H9 (cell line): ENCODE results near the gene CYTL1. TPM values are rescaled to one million over a fixed set of nuclear protein-coding genes. Genes with fewer than 3 reads are reported as not detected.

ENCODE experiments used
- DNase-seq: peaks from one replicate; pipeline ENCODE4 v3.0.0-alpha.2; 2017
- H2AFZ ChIP-seq: one replicate; pipeline ENCODE4 v1.6.1; 2013; ENCODE audit warnings: mild to moderate bottlenecking, low read length, control low read depth, moderate library complexity
- H2AK5ac ChIP-seq: 2 replicates; pipeline ENCODE4 v1.6.1; 2013; ENCODE audit warnings: low read length, control low read depth, mixed read lengths; ENCODE audit not compliant: insufficient read length
- H2BK120ac ChIP-seq: one replicate; pipeline ENCODE4 v1.6.1; 2013; ENCODE audit warnings: low read depth, mild to moderate bottlenecking, low read length, control low read depth, inconsistent platforms; ENCODE audit not compliant: poor library complexity, severe bottlenecking
- H2BK12ac ChIP-seq: 2 replicates; pipeline ENCODE4 v1.6.1; 2013; ENCODE audit warnings: low read length, control low read depth, mixed read lengths, low read depth; ENCODE audit not compliant: insufficient read length
- H2BK15ac ChIP-seq: 2 replicates; pipeline ENCODE4 v1.6.1; 2013; ENCODE audit warnings: low read depth, low read length, control low read depth
- H2BK20ac ChIP-seq: one replicate; pipeline ENCODE4 v1.6.1; 2013; ENCODE audit warnings: low read depth, mild to moderate bottlenecking, low read length, control low read depth, inconsistent platforms; ENCODE audit not compliant: poor library complexity, severe bottlenecking
- H2BK5ac ChIP-seq: 2 replicates; pipeline ENCODE4 v1.6.1; 2013; ENCODE audit warnings: low read length, control low read depth, mixed read lengths; ENCODE audit not compliant: insufficient read length
- H3K14ac ChIP-seq: 2 replicates; pipeline ENCODE4 v1.6.1; 2013; ENCODE audit warnings: low read length, control low read depth; ENCODE audit not compliant: insufficient read depth
- H3K18ac ChIP-seq: 2 replicates; pipeline ENCODE4 v1.6.1; 2013; ENCODE audit warnings: low read depth, mild to moderate bottlenecking, mixed read lengths, low read length, control low read depth; ENCODE audit not compliant: insufficient read length
- H3K23ac ChIP-seq: 2 replicates; pipeline ENCODE4 v1.6.1; 2013; ENCODE audit warnings: low read length, control low read depth, mixed read lengths, low read depth; ENCODE audit not compliant: insufficient read length
- H3K23me2 ChIP-seq: 2 replicates; pipeline ENCODE4 v1.6.1; 2013; ENCODE audit warnings: low read depth, mild to moderate bottlenecking, mixed read lengths, low read length, control low read depth; ENCODE audit not compliant: insufficient read length, poor library complexity, severe bottlenecking
- H3K27ac ChIP-seq: 2 replicates; pipeline ENCODE4 v1.5.1; 2013; ENCODE audit warnings: low read length, control low read depth, mixed read lengths, low read depth; ENCODE audit not compliant: insufficient read length
- H3K27me3 ChIP-seq: 2 replicates; pipeline ENCODE4 v1.6.1; 2013; ENCODE audit warnings: low read length, control low read depth, inconsistent platforms; ENCODE audit not compliant: insufficient read depth
- H3K4ac ChIP-seq: 2 replicates; pipeline ENCODE4 v1.6.1; 2013; ENCODE audit warnings: low read depth, mild to moderate bottlenecking, control low read depth, inconsistent platforms, low read length, moderate library complexity
- H3K4me1 ChIP-seq: 2 replicates; pipeline ENCODE4 v1.6.1; 2013; ENCODE audit warnings: low read length, control low read depth, inconsistent platforms; ENCODE audit not compliant: insufficient read depth
- H3K4me2 ChIP-seq: 2 replicates; pipeline ENCODE4 v1.6.1; 2013; ENCODE audit warnings: low read length, control low read depth, mixed read lengths; ENCODE audit not compliant: insufficient read length, insufficient read depth
- H3K56ac ChIP-seq: 2 replicates; pipeline ENCODE4 v1.6.1; 2013; ENCODE audit warnings: low read depth, mild to moderate bottlenecking, mixed read lengths, low read length, control low read depth; ENCODE audit not compliant: insufficient read length
- H3K79me1 ChIP-seq: 2 replicates; pipeline ENCODE4 v1.6.1; 2013; ENCODE audit warnings: low read depth, mild to moderate bottlenecking, moderate library complexity, low read length, control low read depth, inconsistent platforms; ENCODE audit not compliant: insufficient read depth, poor library complexity, severe bottlenecking
- H3K79me2 ChIP-seq: 2 replicates; pipeline ENCODE4 v1.6.1; 2013; ENCODE audit warnings: low read length, control low read depth, inconsistent platforms; ENCODE audit not compliant: insufficient read depth
- H3K9ac ChIP-seq: 2 replicates; pipeline ENCODE4 v1.6.1; 2013; ENCODE audit warnings: low read length, control low read depth, mixed read lengths; ENCODE audit not compliant: insufficient read length; ENCODE audit errors: extremely low read depth
- H3K9me3 ChIP-seq: one replicate; pipeline ENCODE4 v1.6.1; 2013; ENCODE audit warnings: low read depth, low read length, inconsistent platforms; ENCODE audit not compliant: control insufficient read depth
- H3T11ph ChIP-seq: one replicate; pipeline ENCODE4 v1.6.1; 2013; ENCODE audit warnings: mild to moderate bottlenecking, low read length, control low read depth, inconsistent platforms
- H4K20me1 ChIP-seq: one replicate; pipeline ENCODE4 v1.6.1; 2013; ENCODE audit not compliant: control insufficient read depth, insufficient read length, insufficient read depth
- H4K5ac ChIP-seq: 2 replicates; pipeline ENCODE4 v1.6.1; 2013; ENCODE audit warnings: low read depth, mild to moderate bottlenecking, mixed read lengths, low read length, control low read depth; ENCODE audit not compliant: insufficient read length
- H4K8ac ChIP-seq: replicated peaks from 2 replicates; pipeline ENCODE4 v1.6.1; 2013; ENCODE audit warnings: low read length, control low read depth, mixed read lengths, low read depth; ENCODE audit not compliant: insufficient read length
- H4K91ac ChIP-seq: 2 replicates; pipeline ENCODE4 v1.6.1; 2013; ENCODE audit warnings: low read depth, mild to moderate bottlenecking, moderate library complexity, mixed read lengths, low read length, control low read depth; ENCODE audit not compliant: insufficient read length
- H3K27ac Mint-ChIP-seq, 3 experiments: 2 replicates in 2 of 3; 3 replicates in 1 of 3; pipeline ENCODE4 v1.8.0; 2020 to 2021; ENCODE audit warnings: mixed read lengths in 3 of 3, mild to moderate bottlenecking in 1 of 3, moderate library complexity in 1 of 3
- H3K27me3 Mint-ChIP-seq: 2 replicates; pipeline ENCODE4 v1.8.0; 2021; ENCODE audit warnings: low read depth, mild to moderate bottlenecking, moderate library complexity, mixed read lengths
- H3K36me3 Mint-ChIP-seq, 3 experiments: 2 replicates in 2 of 3; 3 replicates in 1 of 3; pipeline ENCODE4 v1.8.0; 2020 to 2021; ENCODE audit warnings: low read depth in 3 of 3, mixed read lengths in 3 of 3; ENCODE audit not compliant: insufficient read depth in 1 of 3
- H3K4me1 Mint-ChIP-seq, 2 experiments: 2 replicates each; pipeline ENCODE4 v1.8.0; 2020; ENCODE audit warnings: mixed read lengths in 2 of 2
- H3K4me3 Mint-ChIP-seq, 2 experiments: 2 replicates in 1 of 2; 3 replicates in 1 of 2; pipeline ENCODE4 v1.8.0; 2020 to 2021; ENCODE audit warnings: mild to moderate bottlenecking in 2 of 2, mixed read lengths in 2 of 2, moderate library complexity in 1 of 2
- H3K9me3 Mint-ChIP-seq, 2 experiments: 2 replicates in 1 of 2; 3 replicates in 1 of 2; pipeline ENCODE4 v1.8.0; 2020; ENCODE audit warnings: mild to moderate bottlenecking in 2 of 2, mixed read lengths in 2 of 2, moderate library complexity in 1 of 2
- CTCF ChIP-seq: fragments of 200-600 bp; sonication (generic); conservative IDR thresholded peaks from 3 replicates; pipeline ENCODE4 v1.8.0; 2021; ENCODE audit warnings: antibody characterized with exemption, mild to moderate bottlenecking
- WGBS: extraction: QIAGEN DNeasy Blood & Tissue Kit; methylation state at CpG from one replicate; pipeline ENCODE4 v1.1.7; 2013; ENCODE audit warnings: missing lambda C conversion rate, low lambda C conversion rate, mixed read lengths; ENCODE audit not compliant: insufficient read length; ENCODE audit errors: extremely low coverage; 5-methylcytosine and 5-hydroxymethylcytosine counted together
- total RNA-seq: library from RNA; stranded (reverse); gene quantifications from 2 replicates; pipeline ENCODE4 v1.2.1, GENCODE V29; 2021

CYTL1 gene
- total RNA-seq, 1 experiment from 2014 or later: 1.7 TPM

GRCh38 chr4:5033281-5033841 lies 14.1 kb upstream of the CYTL1 start:
- no peaks in the 10 kb centered on the region for H3K9me3 ChIP-seq
- DNase-seq: no peak
- WGBS: no CpG with 5 or more reads among the region's 10 CpGs
- H3K36me3 Mint-ChIP-seq: no peaks in the 10 kb centered on the region
- H3K27me3 ChIP-seq: no peaks in the 10 kb centered on the region
- H4K5ac ChIP-seq: no peak overlapping the region
- no peaks in the 10 kb centered on the region for H3K79me2 ChIP-seq
- no peak overlapping the region for H3K4ac ChIP-seq
- no peak overlapping the region for H3K27ac ChIP-seq
- H3K4me1 Mint-ChIP-seq: peaks cover 5 to 9% of the 10 kb centered on the region in 2 experiments; a peak in 3 of 4 replicates
- no peaks in the 10 kb centered on the region for H3K4me1 ChIP-seq
- no peak for TF ChIP-seq CTCF
- no peak overlapping the region for H3K14ac ChIP-seq
- H4K91ac ChIP-seq: no peak overlapping the region
- peaks cover 20% of the 10 kb centered on the region for H3K27me3 Mint-ChIP-seq
- H2BK12ac ChIP-seq: no peak overlapping the region
- H3K56ac ChIP-seq: no peak overlapping the region
- no peak overlapping the region for H2BK5ac ChIP-seq
- H2BK120ac ChIP-seq: no peak overlapping the region
- H2BK15ac ChIP-seq: no peak overlapping the region
- H3K4me2 ChIP-seq: no peak overlapping the region
- no peak overlapping the region for H3K18ac ChIP-seq
- no peak overlapping the region for H3T11ph ChIP-seq
- H3K79me1 ChIP-seq: no peaks in the 10 kb centered on the region
- no peak overlapping the region for H3K4me3 Mint-ChIP-seq
- H3K27ac Mint-ChIP-seq: no peak overlapping the region
- no peaks in the 10 kb centered on the region for H4K20me1 ChIP-seq
- H2AK5ac ChIP-seq: no peak overlapping the region
- no peak overlapping the region for H3K23ac ChIP-seq
- no peak overlapping the region for H4K8ac ChIP-seq
- H3K9ac ChIP-seq: no peak overlapping the region
- no peaks in the 10 kb centered on the region for H3K23me2 ChIP-seq
- no peak overlapping the region for H2AFZ ChIP-seq
- no peak overlapping the region for H2BK20ac ChIP-seq
- no peaks in the 10 kb centered on the region for H3K9me3 Mint-ChIP-seq
